A673 (cell line): ENCODE measurements around the gene OTOP3.
"Not testable (repeated sequence)": the region's sequence is repeated elsewhere in the genome, so short reads cannot be mapped to it uniquely, and the experiment has no call there.

Experiments used
- EZH2 ChIP-seq: fragments of 200-600 bp; sonication (generic); IDR thresholded peaks from 2 replicates; pipeline ENCODE4 v1.6.1; 2017; ENCODE audit warnings: borderline replicate concordance, low read depth, mild to moderate bottlenecking, mixed read lengths, antibody characterized with exemption, low read length; ENCODE audit not compliant: poor library complexity, severe bottlenecking
- TF ChIP-seq, protein P1 (sequence below): fragments of 300-800, 200-600 bp; sonication (generic); conservative IDR thresholded peaks from 2 replicates; pipeline ENCODE4 v1.5.1; 2017; ENCODE audit warnings: low read depth, mild to moderate bottlenecking, antibody characterized with exemption, low read length, moderate library complexity, mixed read lengths

DNA sequence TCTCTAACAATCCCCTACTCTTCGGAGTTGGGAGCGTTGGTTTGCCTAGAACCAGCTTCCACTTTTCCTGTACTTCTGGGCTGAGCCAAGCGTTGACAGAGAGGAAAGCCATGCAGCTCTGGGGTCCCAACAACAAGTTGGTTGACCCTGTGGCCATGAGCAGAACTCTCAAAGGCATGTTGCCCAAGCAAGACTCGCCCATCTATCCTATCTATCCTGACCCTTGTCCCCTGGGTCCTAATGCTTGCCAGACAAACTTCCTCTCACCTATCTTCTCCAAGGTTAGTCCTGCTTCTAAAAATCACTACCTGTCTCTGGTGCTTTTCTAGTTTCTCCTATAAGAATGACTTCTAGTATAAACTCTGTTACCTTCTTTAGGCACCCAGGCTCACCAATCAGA, 26.6 kb upstream of the OTOP3 start:
- TF ChIP-seq, protein P1, sequence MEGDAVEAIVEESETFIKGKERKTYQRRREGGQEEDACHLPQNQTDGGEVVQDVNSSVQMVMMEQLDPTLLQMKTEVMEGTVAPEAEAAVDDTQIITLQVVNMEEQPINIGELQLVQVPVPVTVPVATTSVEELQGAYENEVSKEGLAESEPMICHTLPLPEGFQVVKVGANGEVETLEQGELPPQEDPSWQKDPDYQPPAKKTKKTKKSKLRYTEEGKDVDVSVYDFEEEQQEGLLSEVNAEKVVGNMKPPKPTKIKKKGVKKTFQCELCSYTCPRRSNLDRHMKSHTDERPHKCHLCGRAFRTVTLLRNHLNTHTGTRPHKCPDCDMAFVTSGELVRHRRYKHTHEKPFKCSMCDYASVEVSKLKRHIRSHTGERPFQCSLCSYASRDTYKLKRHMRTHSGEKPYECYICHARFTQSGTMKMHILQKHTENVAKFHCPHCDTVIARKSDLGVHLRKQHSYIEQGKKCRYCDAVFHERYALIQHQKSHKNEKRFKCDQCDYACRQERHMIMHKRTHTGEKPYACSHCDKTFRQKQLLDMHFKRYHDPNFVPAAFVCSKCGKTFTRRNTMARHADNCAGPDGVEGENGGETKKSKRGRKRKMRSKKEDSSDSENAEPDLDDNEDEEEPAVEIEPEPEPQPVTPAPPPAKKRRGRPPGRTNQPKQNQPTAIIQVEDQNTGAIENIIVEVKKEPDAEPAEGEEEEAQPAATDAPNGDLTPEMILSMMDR = not testable (repeated sequence)
- not testable (repeated sequence) for TF ChIP-seq EZH2
